Measurements from ENCODE around the gene ZYX.
"Not testable (repeated sequence)": the region's sequence is repeated elsewhere in the genome, so short reads cannot be mapped to it uniquely, and the experiment has no call there.

Gene ZYX

DNA sequence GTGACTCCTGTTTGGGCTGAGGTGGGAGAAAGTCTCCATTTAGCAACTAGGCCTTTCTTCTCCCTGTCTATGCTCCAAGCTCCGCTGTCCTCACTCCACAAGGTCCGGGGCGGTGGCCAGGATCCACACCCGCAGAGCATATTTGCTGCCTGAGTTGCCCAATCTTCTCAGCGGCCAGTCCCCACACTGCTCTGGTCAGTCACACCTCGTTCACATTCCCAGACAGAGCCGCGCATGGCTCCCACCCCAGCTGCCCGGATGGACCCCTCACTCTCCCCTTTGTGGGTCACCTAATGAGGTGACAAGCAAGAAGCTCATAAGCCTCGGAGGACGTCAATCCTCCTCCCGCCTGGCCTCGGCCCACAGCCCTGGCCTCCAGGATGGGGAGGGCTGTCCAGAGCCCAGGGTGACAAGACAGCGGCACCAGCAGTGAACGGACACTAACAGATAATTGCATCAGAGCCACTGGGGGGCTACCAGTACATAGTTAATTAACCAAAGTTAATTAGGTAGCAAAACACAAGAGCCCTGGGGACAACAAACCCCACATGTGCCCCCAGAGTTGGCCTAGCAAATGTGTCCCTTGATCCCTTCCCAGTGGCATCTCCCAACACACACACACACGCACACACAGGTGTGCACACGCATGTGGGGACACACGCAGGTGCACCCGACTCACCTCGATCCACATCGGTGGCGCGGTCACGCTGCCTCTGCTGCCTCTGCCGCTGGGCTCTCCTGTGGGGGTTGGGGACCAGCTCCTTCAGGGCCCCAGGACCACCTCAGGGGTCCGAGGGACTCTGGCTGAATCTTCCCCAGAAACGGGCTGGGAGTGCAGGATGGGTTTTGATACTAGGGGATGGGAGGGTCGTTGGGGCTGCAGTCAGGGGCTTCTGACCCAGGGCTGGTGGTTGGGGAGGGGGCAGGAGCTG lies 15.7 kb downstream of the ZYX start:
- no peak for DNase-seq (ENCODE audit: low read depth in 2 of 2)

DNA sequence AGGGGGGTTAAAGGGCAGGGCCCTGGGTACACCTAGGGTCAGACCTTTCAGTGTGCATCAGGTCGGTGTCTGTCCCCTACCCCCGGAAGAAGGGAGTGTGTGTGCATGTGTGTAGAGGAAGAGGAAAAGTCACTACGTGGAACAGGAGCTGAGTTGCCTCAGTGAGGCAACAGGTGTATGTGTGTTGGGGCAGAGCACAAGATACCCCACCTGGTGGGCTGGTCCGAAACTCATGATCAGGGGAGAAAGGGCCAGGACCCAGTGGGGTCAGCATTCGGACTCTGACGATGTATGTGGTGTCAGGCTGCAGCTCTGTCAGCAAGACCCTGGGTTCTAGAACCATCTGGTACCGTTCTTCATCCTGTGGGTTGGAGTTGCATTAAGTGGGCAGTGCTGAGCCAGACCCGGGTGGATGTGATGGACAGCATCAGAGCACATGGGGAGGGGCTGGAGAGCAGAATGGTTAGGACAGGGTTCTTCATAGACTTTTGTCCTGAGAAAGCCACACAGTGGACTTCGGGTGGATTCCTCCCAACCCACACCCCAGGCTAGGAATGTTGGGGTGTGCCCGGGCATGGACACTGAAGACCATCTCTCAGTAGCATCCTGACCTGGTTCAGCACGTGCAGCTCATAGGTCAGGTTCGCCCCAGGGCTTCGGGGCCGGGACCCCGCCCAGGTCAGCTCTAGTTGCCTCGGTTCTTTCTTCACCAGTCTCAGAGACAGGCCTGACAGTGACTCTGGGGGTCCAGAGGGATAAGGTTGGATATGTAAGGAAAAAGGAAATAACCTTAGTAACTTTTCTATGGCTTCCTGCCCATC lies 16.8 kb downstream of the ZYX start:
- no peak for DNase-seq (ENCODE audit: low read depth in 2 of 2)

- DNase-seq (ENCODE audit: low read depth in 2 of 2): no peak
These were observed 17.5 kb downstream of the ZYX start for GRCh38 chr7:143398616-143399015.

- no peak for DNase-seq (ENCODE audit: low read depth in 2 of 2)
These were observed 18.0 kb downstream of the ZYX start for GRCh38 chr7:143399151-143399550.

- DNase-seq (ENCODE audit: low read depth in 2 of 2): no peak
These were observed 18.5 kb downstream of the ZYX start for GRCh38 chr7:143399642-143400041.

- DNase-seq (ENCODE audit: low read depth in 2 of 2): no peak
These were observed 20.1 kb downstream of the ZYX start for GRCh38 chr7:143401265-143401664.

DNA sequence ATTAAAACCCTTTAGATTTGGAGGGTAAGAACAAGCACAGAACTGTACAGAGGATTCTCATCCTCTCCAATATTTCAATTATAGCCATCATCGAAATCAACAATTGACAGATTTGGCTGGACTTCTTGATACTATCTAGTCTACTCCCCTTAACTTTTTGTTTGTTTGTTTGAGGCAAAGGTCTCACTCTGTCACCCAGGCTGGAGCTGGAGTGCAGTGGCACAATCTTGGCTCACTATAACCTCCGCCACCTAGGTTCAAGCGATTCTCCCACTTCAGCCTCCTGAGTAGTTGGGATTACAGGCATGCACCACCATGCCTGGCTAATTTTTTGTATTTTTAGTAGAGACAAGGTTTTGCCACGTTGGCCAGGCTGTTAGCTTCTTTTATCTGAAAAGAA lies 21.1 kb downstream of the ZYX start:
- DNase-seq (ENCODE audit: low read depth in 2 of 2): not testable (repeated sequence)

DNA sequence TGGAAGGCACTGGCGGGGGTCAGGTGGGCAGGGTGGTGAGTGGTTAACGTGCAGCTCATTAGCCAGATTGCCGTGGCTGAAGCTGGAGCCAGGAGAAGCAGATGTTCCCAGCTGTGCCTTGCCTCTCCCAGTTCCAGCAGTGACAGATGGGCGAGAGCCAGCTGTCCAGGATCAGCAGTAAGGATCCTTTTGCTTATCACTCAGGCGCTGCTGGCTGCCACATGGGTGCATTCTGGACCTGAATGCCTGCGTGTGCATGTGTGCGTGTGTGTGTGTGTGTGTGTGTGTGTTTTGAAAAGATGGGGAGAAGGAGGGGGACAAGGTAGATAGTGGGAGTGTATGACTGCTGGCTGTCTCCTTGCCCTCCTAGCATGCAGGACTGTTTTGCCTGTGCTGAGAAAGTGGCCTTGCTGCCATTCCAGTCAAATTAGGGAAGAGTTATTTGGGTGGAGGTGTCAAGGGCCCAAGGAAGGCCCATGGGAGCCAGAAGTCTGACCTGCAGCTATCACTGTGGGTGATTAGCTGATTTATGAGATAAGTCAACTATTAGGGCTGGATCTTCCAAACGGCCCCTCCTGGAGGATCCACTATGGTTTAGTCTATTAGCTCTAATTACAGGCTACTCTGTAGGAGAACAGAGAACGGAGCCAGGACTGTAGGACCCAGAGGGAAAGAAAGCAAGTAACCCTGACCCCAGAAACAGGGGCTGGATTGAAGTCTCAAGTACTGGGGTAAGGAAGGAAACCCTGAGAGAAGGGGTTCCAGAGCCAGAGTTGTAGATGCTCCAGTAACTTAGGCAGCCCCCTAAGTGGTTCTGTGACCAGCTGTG lies 24.2 kb downstream of the ZYX start:
- no peak for DNase-seq (ENCODE audit: low read depth in 2 of 2)

GRCh38 chr7:143406002-143406357 lies 24.8 kb downstream of the ZYX start:
- DNase-seq (ENCODE audit: low read depth in 2 of 2): no peak

- no peak for DNase-seq (ENCODE audit: low read depth in 2 of 2)
These were observed 26.4 kb downstream of the ZYX start for GRCh38 chr7:143407287-143408251.

GRCh38 chr7:143408252-143408685 lies 27.1 kb downstream of the ZYX start:
- no peak for DNase-seq (ENCODE audit: low read depth in 2 of 2)

GRCh38 chr7:143408686-143409561 lies 27.8 kb downstream of the ZYX start, which contains the start of gene EPHA1:
EPHA1 (minus strand) TSS chr7:143408856; CDS start chr7:143408805, 51 bp downstream.
- no peak for DNase-seq (ENCODE audit: low read depth in 2 of 2)

- DNase-seq (ENCODE audit: low read depth in 2 of 2): no peak
These were observed 29.4 kb downstream of the ZYX start for GRCh38 chr7:143410521-143411004.

GRCh38 chr7:143411976-143412708 lies 31.0 kb downstream of the ZYX start:
- no peak for DNase-seq (ENCODE audit: low read depth in 2 of 2)

- DNase-seq (ENCODE audit: low read depth in 2 of 2): no peak
These were observed 32.0 kb downstream of the ZYX start for GRCh38 chr7:143413123-143413522.

DNA sequence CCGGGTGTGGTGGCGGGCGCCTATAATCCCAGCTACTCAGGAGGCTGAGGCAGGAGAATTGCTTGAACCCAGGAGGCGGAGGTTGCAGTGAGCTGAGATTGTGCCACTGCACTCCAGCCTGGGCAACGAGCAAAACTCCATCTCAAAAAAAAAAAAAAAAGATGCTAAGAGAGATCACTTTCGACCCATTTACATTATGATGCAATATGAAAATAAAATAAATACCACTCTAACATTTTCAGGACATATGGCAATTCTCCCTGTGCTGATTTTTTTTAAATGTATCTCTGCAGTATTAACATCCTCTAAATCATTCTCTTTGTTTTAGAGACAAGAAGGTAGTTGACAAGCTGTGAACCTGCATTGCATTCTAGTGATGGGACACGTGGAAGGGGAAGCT lies 34.1 kb downstream of the ZYX start:
- DNase-seq (ENCODE audit: low read depth in 2 of 2): not testable (repeated sequence)

- DNase-seq (ENCODE audit: low read depth in 2 of 2): no peak
These were observed 34.7 kb downstream of the ZYX start for GRCh38 chr7:143415742-143416397.

- no peak for DNase-seq (ENCODE audit: low read depth in 2 of 2)
These were observed 35.5 kb downstream of the ZYX start for GRCh38 chr7:143416565-143417149.

All from stimulated activated CD4-positive, alpha-beta T cell treated with anti-CD3 and anti-CD28 coated beads, Interleukin-1b, Interleukin-23, amount 100 ng/mL, for 1 hour (primary cell).